Medulla oblongata (tissue), 1 donor: ENCODE measurements around the gene FAM181A.
A peak's percentile ranks its signal among the peaks of the same experiment; 100 is the strongest.

Source experiments
- DNase-seq: peaks from one replicate; pipeline ENCODE4 v3.0.0-alpha.2; 2015; ENCODE audit errors: extremely low spot score

FAM181A gene

GRCh38 chr14:93929048-93929535 is 1.9 kb downstream of the FAM181A start:
- DNase-seq: no peak

- no peak for DNase-seq
Observed at GRCh38 chr14:93929657-93930056, 2.5 kb downstream of the FAM181A start.

- no peak for DNase-seq
Observed at GRCh38 chr14:93930296-93930988, 3.3 kb downstream of the FAM181A start.

- no peak for DNase-seq
Observed at GRCh38 chr14:93930989-93931307, 3.8 kb downstream of the FAM181A start.

- no peak for DNase-seq
Observed at GRCh38 chr14:93932642-93933041, 5.5 kb downstream of the FAM181A start.

DNA sequence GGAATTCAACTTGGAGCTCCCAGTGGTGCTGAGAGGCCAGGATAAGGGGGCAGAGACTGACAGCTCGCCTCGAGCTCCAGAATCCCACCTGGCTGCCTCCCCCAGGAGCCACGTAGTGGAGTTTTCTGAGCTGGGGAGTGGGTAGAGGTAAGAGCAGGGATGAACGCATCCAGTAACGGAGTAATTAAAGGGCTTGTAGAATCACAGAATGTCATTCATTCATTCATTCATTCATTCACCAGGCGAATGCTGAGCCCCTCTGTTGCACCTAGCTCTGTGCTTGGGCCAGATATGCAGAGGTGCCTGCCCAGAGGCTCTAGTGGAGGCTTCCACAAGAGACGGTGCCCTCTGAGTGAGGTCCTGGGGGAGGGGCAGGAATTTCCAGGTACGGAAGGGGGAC is 8.1 kb downstream of the FAM181A start:
- DNase-seq: no peak

DNA sequence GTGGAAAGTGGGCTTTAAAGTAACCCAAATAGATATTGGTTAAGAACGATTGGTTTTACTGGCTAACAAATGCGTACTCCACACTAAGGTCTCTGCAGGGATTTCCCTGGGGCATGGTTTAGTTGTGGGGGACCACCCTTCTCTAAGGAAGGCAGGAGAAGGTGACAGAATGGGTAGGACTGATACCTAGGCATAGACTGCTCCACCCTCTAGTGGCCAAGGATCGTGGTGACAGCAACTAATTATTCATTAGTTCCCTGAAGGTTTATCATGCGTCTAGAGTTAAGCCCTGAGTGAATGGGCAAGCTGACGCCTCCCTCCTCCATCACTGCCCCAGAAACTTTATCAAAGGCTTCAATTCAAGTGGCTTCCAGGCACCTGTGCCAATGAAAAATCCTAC is 9.1 kb downstream of the FAM181A start:
- no peak for DNase-seq

DNA sequence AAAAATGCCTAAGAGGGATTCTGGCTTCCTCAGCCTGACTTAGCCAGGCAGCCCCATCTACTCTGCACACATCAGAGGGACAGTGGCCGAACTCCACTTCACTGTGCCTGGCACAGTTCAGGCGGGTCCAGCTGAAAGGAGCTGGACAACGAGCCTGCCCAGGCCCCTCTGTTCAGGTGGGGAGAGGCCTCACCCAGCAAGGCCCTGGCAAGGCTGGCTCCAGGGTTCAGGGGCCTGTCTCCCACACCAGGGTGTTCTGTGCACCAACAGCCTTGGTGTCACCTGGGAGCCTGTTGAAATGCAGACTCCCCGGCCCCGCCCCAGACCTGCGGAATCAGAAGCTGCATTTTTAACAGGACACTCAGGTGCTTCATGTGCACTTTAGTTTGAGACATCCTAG is 9.8 kb downstream of the FAM181A start:
- DNase-seq: no peak

DNA sequence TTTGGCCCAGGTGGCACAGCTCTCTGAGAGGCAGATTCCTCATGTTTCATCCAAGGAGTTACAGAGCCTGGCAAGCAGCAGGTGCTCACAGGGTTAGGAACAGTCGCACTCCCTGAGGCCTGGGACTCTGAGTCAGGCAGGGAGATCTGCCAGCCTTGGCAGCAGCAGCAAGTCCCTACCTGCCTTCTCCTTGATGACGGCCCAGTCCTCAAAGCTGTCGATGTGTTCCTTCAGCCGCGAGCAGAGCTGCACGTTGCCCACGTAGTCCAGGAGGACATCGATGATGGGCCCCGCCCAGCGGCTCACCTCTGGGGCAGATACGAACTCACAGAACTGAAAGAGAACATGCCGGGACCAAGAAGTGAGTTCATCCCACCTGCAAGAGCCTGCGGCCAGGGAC is 10.4 kb downstream of the FAM181A start:
- DNase-seq: no peak

DNA sequence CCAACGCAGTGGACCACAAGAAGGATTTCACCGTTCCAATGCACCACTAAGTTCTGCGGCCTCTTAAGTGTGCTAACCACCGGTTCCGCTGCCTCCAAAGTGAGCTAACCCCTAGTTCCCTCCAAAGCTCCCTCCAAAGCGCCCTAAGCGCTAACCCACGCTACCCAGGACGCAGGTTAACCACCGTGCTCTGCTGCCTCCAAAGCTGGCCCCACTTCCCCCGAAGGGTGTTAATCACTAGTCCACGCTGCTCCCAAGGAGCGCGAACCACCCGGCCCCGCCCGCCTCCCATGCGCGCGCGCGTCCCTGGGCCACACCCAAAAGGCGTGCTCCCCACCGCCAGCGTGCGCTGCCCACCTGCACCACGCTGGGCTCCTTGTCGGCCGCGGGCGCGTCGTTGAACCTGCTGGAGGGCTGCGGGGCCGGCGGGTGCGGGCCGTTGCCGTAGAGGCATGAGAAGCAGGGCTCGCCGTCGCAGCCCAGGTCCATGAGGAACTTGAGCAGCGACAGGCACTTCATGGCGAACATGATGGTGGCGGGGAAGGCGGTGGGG is 11.7 kb downstream of the FAM181A start:
- no peak for DNase-seq

- DNase-seq: peak; percentile 71
Observed at GRCh38 chr14:93939304-93940229, 12.4 kb downstream of the FAM181A start.

- no peak for DNase-seq
Observed at GRCh38 chr14:93940437-93940836, 13.3 kb downstream of the FAM181A start.

DNA sequence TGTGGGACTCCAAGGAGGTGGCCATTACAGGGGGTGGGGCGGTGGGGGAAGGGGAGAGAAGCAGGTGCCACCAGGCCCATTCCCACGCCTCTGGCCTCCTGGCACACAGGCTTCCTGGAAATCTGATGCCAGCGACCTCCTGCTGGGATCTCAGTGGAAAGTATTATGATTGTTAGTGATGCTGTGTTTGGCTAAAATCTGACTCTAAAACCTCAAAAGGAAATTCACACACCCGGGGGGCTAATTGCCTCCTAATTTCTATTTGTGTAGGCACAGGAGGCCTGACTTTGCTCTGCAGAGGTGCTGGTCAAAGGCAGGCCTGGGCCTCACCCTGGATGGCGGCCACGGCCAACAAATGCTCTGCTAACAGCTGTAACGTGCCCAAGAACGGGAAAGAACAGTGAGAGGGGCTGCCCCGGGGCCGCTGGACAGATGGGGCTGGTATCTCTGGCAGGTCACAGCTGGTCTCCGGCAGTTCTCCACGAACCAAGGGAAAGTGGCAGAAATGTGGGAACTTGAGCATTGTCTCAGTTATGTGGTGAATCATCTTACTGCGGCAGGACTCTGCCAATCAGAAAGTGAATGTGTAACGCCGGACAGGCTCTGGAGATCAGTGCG is 14.3 kb downstream of the FAM181A start:
- no peak for DNase-seq

DNA sequence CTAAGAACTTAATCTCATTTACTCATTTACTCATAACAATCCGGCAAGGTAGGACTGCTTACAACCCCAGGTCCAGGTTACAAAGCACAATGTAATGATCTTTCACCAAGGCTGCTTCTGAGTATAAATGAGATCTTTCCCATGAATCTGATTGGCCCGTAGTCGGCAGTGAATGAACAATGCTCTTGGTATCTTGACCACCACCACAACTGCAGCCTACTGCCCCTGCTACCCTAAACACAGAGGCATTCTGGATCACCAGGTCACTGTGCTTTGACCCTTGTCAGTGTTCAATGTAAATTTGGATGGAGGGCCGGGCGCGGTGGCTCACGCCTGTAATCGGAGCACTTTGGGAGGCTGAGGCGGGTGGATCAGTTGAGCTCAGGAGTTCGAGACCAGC is 15.9 kb downstream of the FAM181A start:
- no peak for DNase-seq

GRCh38 chr14:93943930-93944329 is 16.8 kb downstream of the FAM181A start:
- no peak for DNase-seq

DNA sequence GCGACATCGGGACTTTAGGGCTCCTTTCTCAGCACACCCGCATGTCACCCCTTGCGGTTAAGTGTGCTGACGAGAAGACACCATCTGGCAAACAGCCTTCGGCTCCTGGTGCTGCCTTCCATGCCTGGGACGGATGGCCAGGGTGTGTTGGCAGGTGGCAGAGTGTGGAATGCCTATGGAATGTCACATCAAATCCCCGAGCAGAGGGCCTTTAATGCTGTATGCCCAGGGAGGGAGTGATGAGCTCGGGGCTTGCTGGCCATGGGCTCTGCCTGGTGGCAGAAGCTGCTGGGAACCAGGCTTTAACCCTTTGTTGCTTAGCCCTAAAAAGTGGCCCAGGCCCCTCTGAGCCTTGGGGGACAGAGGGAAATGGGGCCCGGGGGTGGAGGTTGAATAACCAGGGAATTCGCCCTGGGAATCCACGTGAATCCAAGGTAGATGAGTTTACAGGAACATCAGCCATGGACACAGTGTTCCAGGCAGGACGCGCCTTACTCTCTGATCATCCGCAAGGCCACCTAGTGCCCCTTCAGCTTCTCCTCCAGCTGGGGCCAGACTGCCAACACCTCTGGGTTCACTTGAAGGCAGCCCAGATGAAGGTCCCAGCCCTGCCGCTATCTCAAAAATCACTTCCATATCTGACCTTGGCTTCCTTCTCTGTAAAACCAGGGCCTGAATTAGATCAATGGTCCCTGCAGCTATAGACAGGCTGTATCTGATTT is 17.4 kb downstream of the FAM181A start:
- DNase-seq: no peak

DNA sequence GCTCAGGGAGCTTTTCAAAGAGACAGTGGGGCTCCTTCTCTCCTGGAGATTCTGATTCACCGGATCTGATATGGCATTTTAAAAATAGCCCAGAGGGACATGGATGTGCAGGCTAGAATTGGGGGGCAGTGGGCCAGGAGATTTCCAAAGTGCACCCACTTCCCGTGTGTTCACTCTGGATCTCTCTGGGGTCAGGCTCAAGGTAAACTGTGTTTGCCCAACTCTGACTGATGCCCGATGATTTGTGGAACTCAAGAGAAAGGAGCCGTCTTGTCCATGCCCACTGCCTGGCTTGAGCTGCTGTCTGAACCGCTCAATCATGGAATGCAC is 17.9 kb downstream of the FAM181A start:
- DNase-seq: no peak

DNA sequence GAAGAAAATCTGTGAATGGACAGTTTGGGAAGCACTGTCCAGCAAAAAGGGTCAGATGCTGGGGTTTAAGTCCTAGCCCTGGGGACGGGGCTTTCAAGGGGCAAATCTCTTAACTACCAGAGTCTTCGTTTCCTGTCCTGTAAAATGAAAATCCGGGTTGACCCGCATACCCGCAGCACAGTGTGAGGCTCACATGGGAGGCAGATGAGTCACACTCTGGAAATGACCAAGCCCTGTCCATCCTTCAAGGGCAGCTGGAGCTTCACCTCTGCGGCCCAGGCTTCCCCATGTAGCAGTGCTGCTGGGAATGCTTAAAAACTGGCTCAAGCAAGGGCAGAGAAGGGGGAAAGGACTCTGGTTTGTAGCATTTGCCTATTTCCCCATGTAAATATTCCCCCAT is 19.0 kb downstream of the FAM181A start:
- DNase-seq: no peak

DNA sequence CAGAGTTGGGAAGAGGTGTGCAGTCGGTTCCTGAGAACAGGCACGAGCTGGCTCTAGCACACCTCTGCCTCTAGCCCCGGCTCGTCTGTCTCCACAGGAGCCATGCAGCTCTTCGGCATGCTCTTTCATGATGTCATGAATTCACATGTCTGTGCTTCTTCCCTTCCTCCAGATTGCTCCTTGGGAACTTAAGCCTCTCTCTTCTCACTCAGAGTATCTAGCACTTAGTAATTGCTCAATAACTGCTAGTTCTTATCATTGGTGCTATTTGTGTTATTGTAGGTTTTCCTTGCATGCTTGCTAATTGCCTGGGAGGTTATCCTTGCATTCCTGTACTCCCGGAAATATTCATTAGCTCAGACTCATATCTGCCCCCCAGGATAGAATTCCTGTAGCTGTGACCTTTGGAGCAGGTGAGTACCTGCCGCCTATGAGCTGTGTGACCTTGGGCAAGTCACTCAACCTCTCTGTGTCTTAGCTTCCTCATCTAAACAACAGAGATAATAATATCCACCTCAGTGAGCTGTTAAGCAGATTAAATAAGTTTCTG is 19.5 kb downstream of the FAM181A start:
- DNase-seq: no peak

DNA sequence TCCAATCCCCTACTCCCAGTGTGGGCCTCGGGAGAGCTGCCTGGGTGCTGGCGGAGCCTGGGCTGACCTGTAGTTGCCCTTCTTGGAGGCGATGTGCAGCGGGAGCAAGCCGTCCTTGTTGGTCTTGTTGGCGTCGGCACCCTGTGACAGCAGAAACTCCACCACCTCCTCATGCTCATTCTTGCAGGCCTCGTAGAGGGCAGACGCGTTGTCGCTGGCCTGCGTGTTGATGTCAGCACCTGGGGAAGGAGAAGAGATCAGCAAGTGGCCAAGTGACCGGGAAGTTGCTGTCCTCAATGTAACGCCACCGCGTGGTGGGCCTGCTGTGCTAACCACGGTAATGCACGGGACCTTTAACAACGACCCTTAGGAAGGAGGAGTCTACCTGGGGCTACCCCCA is 20.1 kb downstream of the FAM181A start:
- no peak for DNase-seq

DNA sequence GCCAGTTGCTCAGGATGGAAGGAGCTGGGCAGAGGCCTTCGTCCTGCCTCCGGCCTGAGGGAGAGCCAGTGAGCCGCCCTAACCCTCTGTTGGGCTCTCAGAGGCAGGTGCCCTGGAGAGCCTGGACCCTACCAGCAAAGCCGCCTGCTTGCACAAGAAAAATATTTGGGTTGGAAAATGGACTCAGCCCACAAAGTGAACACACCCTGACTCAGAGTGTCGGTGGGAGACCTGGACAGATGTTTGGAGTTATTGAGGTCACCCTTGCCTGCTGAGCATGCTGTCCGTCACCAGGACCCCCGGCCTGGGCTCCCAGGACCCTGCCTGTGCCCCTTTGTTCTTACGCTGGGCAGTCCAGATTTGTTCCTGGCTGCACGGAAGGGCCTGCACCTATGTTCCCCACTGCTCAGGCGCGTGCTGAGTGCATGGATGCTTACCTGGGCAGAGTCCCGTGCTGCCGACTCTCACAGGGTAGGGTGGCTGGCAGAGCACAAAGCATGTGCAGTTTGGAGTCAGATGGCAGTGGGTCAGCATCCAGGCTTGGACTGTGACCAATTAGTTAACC is 22.4 kb downstream of the FAM181A start:
- no peak for DNase-seq
